ENCODE results near the gene ADAMTSL3. TPM values are rescaled to one million over a fixed set of nuclear protein-coding genes. Genes with fewer than 3 reads are reported as not detected.

ADAMTSL3 gene
- polyA plus RNA-seq, 3 donors = 2.4 to 4.7 (median 4.1) TPM

GRCh38 chr15:83881156-83881555 lies 227.2 kb downstream of the ADAMTSL3 start:
- DNase-seq = no peak

DNA sequence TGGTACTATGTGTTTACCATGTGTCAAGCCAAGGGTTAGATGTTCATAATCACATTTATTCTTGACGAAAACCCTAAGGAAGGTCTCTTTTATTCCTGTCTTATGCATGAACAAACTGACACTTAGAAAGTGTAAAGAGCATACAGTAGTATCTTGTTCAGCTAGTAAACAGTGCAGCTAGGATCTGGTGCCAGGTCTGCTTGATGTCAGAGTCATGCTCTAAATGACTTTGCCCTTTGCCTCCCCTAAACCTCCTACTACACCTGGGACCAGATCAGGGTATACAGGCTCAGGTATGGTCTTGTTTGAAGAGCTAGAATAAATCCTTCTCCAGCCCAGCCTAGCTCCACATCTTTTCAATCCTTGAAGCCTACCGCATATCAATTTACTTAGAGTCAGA lies 232.4 kb downstream of the ADAMTSL3 start:
- no peak for DNase-seq

- no peak for DNase-seq
These were observed 233.5 kb downstream of the ADAMTSL3 start for GRCh38 chr15:83887404-83887803.

DNA sequence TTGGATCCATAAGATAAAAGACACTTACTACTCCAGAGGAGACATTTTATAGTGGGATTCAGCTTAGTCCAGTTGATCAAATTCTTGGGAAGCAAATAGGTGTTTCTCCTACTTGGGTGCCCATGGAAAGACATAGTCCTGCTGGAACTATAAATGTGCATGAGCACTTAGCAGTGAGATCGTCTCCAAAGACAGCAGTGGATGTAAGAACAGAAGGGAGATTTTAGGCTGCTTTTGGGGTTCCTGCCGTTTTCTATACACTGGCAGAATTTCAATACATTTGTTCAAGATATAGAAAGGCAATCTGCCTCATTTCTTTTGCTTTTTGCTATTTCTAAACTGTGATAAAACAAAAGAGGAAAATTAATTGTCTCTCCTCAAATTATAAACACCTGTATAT lies 234.0 kb downstream of the ADAMTSL3 start:
- DNase-seq = no peak

DNA sequence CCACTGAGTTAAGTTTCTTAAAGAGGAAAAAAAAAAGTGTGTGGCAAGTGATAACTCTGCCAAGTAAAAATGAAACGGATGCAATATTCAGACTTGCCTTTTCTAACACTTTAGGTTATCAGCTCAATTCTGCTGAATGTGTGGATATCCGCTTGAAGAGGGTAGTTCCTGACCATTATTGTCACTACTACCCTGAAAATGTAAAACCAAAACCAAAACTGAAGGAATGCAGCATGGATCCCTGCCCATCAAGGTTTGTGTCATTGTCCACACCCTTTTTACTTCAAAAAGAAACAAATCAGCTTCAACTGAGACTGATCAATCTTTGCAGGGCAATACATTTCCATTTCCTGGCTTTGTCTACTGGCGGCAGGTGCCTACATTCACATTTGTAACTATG lies 236.1 kb downstream of the ADAMTSL3 start:
- no peak for DNase-seq

DNA sequence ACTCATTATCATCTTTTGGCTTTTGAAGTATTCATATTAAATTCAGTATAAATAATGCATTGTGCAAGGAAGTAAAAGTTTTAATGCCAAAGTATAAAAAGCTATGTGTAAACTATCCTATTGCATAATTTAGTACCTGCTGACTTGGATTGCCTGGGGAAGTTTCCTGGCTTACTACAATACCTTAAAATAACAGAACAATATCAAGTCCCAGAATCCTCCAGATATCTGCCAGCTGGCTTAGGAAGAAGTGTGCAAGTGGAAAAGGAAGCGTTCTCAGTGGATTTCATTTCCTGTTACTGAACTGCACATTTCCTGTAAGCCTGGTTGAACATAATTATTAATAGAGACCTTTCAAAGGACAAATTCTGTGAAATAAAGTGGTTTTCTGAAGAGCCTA lies 236.7 kb downstream of the ADAMTSL3 start:
- no peak for DNase-seq

GRCh38 chr15:83892498-83892897 lies 238.6 kb downstream of the ADAMTSL3 start:
- DNase-seq = no peak

GRCh38 chr15:83893308-83893707 lies 239.4 kb downstream of the ADAMTSL3 start:
- no peak for DNase-seq

DNA sequence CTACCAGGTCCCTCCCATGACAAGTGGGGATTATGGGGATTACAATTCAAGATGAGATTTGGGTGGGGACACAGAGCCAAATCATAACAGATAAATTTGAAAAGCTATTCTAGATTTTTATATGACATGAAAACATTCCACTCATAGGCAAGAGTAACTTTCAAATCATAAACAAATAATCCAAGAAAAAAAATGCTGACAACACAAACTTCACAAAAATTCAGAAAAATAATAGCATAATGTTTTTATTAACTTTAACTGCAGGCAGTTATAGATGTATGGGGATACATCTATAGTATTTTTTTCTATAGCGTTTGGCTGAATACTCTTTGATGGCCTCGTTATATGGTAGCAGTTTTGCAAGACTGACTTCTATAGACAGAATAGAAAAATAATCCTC lies 243.1 kb downstream of the ADAMTSL3 start:
- DNase-seq = no peak

- DNase-seq = no peak
These were observed 244.4 kb downstream of the ADAMTSL3 start for GRCh38 chr15:83898361-83898760.

- no peak for DNase-seq
These were observed 245.7 kb downstream of the ADAMTSL3 start for GRCh38 chr15:83899670-83900069.

GRCh38 chr15:83904107-83905040 lies 250.5 kb downstream of the ADAMTSL3 start:
- DNase-seq = peak; percentile 67

DNA sequence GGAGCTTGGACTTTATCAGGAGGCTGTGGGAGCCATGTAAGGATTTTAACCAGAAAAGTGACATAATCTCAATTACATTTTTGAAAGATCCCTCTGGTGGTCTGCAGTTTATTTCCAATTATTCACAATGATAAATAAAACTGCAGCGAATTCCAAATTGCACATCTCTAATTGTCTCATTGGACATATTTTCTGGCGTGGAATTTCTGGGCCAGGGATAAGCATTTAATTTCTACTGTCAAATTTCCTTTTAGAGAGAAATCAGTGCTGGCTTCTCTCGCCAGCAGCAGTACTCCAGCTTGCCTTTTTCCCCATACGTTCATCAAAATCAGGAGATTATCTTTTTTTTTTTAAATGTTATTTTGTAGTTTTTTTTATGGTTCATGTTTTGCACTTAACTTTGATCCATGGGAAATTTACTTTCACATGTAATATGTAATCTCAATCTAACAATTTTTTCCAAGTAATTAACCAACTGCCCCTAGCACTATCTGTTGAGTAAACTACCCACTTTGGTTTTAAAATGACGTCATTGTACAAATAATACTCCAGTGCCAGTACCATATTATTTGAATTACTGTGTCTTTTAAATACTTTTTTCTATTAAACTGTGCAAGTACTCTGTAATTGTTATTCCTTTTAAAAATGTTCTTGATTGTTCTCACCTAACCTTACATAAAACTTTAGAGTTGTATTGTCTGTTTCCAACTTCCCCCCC lies 251.8 kb downstream of the ADAMTSL3 start:
- no peak for DNase-seq

DNA sequence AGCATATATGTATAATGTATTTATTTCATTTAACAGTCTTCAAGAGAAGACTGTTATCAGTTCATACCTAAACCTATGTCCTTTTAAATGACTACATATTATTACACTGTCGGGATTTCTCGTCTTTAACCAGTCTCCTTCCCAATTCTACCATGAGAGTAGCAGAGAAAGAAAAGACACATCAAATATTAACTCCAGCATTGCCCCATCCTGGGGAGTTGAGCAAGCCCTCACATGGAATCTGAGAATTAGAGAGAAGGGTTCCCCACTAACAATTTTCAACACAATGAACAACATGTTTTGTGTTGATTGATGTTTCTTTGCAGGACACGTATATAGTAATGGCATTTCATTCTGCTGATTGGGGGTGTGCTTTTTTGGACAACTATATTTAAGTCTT lies 257.4 kb downstream of the ADAMTSL3 start:
- DNase-seq = no peak

DNA sequence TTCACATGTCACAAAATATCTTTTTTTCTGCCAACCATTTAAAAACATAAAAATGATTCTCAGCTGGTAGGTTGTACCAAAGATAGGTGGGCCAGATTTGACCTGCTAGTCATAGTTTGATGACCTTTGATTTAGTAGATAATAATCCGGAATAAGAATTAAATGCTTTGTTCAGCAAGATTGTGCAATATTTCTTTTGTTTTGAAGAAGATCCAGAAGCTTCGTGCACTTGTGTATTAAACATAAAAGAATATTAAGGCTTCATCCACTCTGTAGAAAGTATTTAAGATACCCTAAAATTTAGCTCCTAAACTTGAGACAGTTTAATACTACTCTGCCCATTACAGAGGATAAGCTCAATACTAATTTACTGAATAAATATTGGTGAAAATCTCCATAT lies 258.4 kb downstream of the ADAMTSL3 start:
- DNase-seq = no peak

DNA sequence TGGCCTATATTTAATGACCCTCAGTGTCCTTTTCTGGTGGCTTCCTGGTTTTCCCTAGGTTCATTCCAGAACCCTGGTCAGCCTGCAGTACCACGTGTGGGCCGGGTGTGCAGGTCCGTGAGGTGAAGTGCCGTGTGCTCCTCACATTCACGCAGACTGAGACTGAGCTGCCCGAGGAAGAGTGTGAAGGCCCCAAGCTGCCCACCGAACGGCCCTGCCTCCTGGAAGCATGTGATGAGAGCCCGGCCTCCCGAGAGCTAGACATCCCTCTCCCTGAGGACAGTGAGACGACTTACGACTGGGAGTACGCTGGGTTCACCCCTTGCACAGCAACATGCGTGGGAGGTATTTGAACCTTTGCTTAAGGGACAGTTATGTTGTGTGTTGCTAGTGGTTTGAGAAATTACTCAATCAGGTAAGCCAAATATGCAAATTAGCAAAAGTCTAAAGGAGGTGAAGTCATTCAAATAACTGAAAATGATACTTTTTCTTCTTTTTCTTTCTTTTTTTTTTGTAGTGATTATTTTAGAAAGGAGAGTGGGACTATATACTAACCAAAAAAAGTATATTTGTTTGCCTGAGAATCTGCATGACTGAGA lies 259.2 kb downstream of the ADAMTSL3 start:
- DNase-seq = no peak

DNA sequence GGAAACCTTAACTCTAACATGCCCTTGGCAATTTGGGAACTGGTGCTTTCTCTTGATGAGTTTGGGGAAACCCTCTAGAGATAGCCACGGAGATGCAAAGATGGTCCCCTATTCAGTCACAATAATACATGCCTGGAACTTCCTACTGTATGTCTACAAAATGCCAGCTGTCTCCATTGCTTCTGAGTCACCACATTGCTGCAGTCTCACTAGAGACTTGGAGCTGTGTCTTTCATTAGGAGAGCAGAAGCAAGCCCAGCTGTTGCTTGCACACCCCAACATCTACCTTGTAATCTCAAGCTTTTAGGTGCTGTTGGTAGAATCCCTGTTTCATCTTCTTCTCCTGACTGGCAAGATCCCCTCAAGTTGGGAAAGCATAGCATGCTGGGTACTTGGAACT lies 261.0 kb downstream of the ADAMTSL3 start:
- DNase-seq = no peak

- DNase-seq = no peak
These were observed 263.5 kb downstream of the ADAMTSL3 start for GRCh38 chr15:83917432-83917831.

DNA sequence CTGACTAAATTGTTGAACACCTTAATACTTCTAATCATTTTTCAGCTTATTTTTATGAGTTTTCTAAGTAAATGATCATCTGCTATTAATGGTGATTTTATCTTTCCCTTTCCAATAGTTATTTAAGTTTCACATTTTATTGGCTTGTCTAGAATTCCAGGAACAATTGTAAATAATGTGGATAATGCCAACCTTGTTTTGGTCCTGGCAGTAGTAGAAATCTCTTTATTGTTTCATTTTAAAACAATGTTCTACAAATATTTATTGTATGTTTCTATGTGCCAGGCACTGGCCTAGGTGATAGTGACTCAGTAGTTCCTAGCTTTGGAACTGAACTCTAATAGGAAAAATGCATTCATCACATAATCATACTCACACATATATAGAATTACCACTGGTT lies 264.1 kb downstream of the ADAMTSL3 start:
- DNase-seq = no peak

- DNase-seq = no peak
These were observed 265.5 kb downstream of the ADAMTSL3 start for GRCh38 chr15:83919319-83919830.

- DNase-seq = no peak
These were observed 266.1 kb downstream of the ADAMTSL3 start for GRCh38 chr15:83919978-83920510.

GRCh38 chr15:83922649-83923294 lies 268.8 kb downstream of the ADAMTSL3 start:
- no peak for DNase-seq

Data from renal pelvis (tissue), 4 donors.